NB4 (cell line): ENCODE data around the gene KRTAP5-9.
"Not testable (repeated sequence)": the region's sequence is repeated elsewhere in the genome, so short reads cannot be mapped to it uniquely, and the experiment has no call there.

Source experiments
- CTCF ChIP-seq: IDR thresholded peaks from one replicate; pipeline ENCODE4 v1.5.1; 2012; ENCODE audit warnings: low read depth, low read length
- POLR2A ChIP-seq: IDR thresholded peaks from 2 replicates; pipeline ENCODE4 v1.6.1; 2011; ENCODE audit warnings: mild to moderate bottlenecking; ENCODE audit not compliant: insufficient read length; ENCODE audit errors: extremely low read depth

GRCh38 chr11:71585673-71586072 is 37.5 kb downstream of the KRTAP5-9 start:
- TF ChIP-seq CTCF, POLR2A: not testable (repeated sequence)
